ENCODE measurements around the gene SPOP.

- TF ChIP-seq CTCF (conservative IDR thresholded peaks at IDR 0.05; ENCODE audit: low read depth, low read length) (no peak), EZH2 (IDR thresholded peaks at IDR 0.05; ENCODE audit: borderline replicate concordance, low read depth, low read length, poor library complexity, severe bottlenecking) (no peak)
Observed at GRCh38 chr17:49700960-49701359, 23.1 kb upstream of the SPOP start.

All from A673 (cell line).